G401 (cell line): ENCODE results near the gene AFF1. TPM values are rescaled to one million over a fixed set of nuclear protein-coding genes. Genes with fewer than 3 reads are reported as not detected.
A peak's percentile ranks its signal among the peaks of the same experiment; 100 is the strongest.

Experiments used
- DNase-seq: peaks from one replicate; pipeline ENCODE4 v3.0.0-alpha.2; 2015; ENCODE audit warnings: low spot score
- in situ Hi-C: cut with HindIII; loops from 2 replicates; pipeline ENCODE4 v1.10.0; 2016; ENCODE audit warnings: low sequenced_read_pairs, mixed read lengths
- total RNA-seq: library from RNA; depleted of rRNA; stranded (reverse); fragments of >200 nt; shearing (Covaris generic); gene quantifications from 2 replicates; pipeline ENCODE4 v1.2.3, GENCODE V29; 2014; rRNA removed

AFF1 gene, protein sequence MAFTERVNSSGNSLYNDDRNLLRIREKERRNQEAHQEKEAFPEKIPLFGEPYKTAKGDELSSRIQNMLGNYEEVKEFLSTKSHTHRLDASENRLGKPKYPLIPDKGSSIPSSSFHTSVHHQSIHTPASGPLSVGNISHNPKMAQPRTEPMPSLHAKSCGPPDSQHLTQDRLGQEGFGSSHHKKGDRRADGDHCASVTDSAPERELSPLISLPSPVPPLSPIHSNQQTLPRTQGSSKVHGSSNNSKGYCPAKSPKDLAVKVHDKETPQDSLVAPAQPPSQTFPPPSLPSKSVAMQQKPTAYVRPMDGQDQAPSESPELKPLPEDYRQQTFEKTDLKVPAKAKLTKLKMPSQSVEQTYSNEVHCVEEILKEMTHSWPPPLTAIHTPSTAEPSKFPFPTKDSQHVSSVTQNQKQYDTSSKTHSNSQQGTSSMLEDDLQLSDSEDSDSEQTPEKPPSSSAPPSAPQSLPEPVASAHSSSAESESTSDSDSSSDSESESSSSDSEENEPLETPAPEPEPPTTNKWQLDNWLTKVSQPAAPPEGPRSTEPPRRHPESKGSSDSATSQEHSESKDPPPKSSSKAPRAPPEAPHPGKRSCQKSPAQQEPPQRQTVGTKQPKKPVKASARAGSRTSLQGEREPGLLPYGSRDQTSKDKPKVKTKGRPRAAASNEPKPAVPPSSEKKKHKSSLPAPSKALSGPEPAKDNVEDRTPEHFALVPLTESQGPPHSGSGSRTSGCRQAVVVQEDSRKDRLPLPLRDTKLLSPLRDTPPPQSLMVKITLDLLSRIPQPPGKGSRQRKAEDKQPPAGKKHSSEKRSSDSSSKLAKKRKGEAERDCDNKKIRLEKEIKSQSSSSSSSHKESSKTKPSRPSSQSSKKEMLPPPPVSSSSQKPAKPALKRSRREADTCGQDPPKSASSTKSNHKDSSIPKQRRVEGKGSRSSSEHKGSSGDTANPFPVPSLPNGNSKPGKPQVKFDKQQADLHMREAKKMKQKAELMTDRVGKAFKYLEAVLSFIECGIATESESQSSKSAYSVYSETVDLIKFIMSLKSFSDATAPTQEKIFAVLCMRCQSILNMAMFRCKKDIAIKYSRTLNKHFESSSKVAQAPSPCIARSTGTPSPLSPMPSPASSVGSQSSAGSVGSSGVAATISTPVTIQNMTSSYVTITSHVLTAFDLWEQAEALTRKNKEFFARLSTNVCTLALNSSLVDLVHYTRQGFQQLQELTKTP
- 0.61 and 0.68 TPM in 2 replicates for total RNA-seq

DNA sequence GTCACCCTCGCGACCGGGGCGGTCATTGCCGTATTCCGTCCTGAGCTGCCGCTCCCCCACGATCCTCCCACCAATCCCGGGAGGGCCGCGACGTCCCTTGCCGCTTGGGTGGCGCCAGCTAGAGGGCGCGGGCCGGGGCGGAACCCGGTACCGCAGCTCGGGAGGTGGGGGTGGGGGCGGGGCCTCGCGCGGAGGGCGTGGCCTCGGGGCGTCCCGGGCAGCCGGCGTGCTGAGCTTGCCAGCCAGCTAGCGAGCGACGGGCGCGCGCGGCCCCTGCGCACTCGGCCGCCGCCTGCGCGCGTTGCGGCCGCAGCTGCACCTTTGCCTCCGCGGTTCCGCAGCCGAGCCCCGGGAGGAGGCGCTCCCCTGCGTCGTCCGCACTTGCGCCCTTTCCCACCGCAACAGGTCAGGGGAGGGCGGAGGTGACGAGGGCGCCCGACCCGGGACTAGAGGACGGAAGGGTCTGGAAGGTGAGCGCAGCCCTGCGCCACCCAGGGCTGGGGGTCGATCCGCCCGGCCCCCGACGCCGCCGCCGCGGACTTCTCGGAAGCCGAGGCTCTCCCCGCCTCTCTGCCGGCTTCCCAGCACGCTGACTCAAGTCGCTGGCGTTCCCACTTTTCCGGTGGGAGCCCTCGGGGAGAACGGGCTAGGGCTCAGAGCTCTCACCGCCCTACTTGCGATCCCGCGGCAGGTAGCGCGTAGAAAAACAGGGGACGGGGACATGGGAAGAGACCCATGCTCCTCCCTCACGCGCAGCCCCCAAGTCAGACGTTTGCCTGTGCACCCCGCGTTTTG, at the start of gene AFF1:
Gene AFF1 (plus strand): TSS at position 241 of the 795 bp plus-strand sequence. CDS start 13,523 bp downstream, outside the sequence.
- in situ Hi-C loops, result no loop called here
- DNase-seq, result peak; percentile 67

DNA sequence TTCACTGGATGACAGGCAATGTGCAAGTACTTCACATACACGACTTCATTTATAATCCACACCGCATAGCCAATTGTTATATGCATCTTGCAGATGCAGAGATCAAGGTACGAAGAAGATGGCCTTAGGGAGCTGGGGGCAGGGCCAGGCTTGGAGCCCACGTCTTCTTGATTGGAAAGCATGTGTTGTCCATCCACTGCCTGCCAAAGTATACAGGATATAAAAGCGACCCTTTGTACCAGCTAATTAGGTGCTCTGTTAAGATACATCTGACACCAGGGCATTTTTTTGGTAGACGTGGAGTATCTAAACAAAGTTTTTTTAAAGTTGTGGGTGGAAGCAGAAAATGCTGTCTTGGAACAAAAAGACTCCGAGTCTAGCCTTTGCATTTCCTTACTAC, 44.0 kb upstream of the AFF1 start:
- in situ Hi-C loops, result no loop called here
- DNase-seq, result no peak

DNA sequence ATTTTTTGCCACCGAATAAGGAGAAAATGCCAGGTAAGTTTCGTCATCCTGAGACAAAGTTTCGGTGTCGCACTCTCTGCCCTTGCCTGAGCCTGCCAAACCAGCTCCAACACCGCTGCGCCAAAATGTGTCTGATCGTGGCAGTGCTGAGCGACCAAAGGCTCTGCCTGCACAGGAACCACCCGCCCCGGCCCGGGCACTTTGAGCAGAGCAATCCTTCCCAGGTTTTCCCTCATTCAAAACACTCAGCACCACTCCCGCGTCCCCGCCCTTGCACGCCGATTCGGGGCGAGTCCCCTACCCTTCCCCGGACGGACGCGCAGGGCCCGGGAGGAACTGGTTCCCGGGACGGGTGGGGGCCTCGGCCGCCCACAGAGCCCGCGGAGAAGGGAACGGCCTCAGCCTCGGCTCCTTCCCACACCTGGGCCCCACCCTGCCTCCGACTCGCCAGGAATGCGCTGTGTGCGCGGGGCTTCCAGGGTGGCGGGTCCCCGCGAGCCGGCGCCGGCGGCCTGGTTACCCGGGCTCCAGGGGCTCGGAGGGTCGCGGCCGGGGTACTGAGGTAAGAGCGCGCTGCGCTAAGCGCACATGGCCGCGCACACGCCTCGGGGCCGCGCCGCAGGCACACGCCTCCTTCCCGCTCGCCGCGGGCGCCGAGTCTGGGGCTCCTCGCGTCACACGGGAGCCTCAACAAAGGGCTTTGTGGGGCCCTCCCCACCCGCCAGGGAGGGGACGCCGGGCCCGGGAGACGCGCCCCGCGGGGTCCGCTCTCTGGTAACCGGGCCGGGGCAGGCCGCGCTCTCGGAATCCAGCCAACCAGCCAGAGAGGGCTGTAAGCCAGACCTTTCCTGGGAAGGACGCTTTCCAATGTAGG, 42.8 kb upstream of the AFF1 start, which contains the start of gene C4orf36:
Gene C4orf36 (minus strand): TSS at position 661 of the 874 bp plus-strand sequence. CDS start 902 bp downstream, outside the sequence.
- in situ Hi-C loops, result no loop called here
- peak; percentile 84 for DNase-seq

DNA sequence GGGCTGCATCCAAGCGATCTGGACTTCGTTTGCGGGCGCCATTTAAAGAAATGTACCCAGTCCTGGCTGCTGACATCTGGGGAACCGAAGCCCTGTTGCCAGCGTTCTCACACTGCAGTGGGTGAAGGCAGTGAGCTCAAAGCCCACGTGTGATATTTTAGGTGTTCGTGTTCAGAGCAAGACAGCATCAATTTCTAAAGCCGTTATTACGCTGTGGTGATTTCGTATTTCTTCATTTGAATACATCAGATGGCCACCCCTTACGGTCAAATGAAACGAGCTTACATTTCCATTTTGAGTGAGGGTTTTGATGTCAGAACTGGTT, 42.2 kb upstream of the AFF1 start:
- in situ Hi-C loops, result no loop called here
- no peak for DNase-seq

DNA sequence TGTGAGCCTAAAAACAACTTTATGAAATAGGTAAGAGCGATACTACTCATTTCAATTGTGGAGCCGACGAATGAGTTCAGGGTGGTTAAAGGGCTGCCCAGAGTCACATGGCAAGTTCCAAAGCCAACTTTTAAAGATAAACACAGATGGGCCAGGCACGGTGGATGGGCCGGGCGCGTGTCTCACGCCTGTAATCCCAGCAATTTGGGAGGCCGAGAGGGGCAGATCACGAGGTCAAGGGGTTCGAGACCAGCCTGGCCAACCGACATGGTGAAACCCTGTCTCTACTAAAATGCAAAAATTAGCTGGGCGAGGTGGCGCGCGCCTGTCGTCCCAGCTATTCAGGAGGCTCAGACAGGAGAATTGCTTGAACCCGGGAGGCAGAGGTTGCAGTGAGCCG, 41.7 kb upstream of the AFF1 start:
- in situ Hi-C loops, result no loop called here
- DNase-seq, result no peak

DNA sequence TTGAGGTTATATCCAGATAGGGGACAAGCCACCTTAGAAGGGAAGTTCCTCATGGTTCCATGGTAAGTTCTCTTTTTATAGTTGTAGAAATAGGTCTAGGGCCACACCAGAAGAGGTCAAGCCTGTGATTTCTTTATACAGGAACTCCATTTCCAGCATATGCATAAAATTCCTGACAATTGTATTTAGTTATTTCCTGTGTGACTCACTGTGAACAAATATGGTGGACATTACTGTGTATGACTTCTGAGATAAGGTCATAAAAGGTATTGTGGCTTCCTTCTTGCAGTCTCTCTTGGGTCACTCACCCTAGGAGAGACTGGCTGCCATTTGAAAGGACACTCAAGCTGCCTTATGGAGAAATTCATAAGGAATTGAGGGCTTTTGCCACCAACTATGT, 40.4 kb upstream of the AFF1 start:
- in situ Hi-C loops, result no loop called here
- DNase-seq, result no peak

DNA sequence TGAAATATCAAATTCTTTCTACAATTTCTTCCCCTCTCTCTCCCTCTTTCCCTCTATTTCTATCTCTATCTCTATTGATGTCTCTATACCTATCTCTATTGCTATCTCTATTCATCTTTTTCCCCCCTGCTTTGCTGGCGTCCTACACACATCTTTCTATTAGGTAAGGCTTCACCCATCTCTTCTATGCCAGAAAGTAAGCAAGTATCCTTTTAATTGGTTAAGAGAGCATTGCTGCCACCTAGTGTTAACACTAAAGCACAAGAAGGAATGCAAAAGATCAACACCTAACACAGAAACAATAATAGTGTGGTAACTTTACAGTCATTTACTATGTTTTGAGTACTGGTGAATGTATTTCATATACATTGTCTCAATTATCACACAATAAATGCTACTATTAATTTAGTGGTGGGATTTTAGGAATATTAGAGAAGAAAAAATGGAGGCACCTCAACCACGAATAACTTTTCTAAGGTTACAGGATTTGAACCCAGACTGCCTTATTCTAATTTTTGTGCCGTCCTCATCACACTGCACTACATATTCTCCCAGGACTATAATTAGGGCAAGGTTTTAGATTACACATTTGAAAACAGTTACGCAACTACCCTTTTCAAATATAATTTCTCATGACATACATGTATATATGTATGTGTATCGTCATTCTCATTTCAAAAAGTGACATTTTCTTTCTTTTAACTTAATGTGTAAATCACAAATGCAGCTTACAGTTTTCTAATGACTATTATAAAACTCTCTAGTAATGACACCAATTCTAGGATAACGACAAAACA, 38.9 kb upstream of the AFF1 start:
- in situ Hi-C loops, result no loop called here
- peak; percentile 85 for DNase-seq

DNA sequence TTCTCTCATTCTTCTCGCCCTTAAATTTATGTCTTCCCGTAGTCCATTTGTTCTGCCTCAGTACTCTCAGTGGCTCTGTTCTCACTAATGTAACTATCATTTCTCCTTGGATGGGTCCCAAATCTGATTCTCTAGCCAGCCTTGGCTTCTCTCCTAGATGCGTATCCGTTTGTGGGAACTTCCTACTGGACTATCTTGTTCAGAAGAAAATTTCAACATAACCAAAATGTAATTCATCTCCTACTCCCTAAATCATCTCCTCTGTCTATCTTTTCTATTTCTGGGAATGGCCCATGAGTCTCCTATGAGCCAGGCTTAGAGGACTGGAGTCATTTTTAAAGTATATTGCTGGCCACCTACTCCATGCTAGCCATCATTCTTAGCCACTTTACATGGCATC, 38.2 kb upstream of the AFF1 start:
- no peak for DNase-seq
- in situ Hi-C loops, result no loop called here

DNA sequence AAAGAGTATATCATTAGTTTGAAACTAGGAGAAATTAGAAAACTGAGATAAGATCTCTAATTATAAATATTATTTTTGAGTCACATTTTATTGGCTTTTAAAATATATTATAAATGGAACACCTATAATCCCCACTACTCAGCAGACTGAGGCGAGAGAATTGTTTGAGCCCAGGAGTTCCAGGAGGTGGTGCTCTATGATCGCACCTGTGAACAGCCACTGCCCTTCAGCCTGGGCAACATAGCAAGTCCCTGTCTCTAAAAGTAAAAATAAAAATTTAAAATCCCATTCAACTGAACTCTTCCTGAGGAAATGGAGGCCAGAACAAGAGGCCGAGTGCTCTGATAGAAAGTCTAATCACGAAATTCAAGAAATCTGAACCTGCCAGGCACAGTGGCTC, 36.2 kb upstream of the AFF1 start:
- in situ Hi-C loops, result no loop called here
- no peak for DNase-seq

DNA sequence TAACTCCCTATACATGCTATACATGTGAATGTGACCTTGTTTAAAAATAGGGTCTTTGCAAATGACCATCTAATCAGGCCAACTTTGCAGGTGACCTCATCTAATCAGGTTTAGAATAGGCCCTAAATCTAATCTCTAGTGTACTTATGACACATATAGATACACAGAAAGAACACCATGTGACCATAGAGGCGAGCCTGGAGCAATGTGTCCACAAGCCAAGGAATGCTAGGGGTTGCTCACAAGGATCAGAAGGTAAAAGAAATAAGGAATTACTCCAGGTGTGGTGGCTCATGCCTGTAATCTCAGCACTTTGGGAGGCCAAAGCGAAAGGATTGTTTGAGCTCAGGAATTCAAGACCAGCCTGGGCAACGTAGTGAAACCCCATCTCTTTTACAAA, 32.9 kb upstream of the AFF1 start:
- in situ Hi-C loops, result no loop called here
- no peak for DNase-seq

DNA sequence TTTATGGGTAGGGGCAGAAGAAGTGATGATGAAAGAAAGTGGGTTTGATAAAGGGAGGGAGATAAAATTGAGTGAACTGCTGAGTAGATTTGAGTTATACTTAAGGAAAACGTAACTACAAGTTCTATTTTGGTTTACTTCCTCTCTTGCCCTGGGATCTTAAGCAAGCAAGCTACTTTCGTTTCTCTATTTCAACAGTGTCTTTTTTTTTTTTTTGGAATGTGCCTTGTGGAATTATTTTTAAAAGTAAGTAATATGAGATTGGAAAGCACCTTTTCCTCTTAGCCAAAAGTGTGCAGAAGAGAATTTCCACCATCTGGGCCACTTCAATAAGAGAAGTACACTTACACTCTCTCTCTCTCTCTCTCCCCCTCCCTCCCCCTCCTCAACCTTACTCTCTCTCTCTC, 26.6 kb upstream of the AFF1 start:
- in situ Hi-C loops, result no loop called here
- DNase-seq, result no peak

DNA sequence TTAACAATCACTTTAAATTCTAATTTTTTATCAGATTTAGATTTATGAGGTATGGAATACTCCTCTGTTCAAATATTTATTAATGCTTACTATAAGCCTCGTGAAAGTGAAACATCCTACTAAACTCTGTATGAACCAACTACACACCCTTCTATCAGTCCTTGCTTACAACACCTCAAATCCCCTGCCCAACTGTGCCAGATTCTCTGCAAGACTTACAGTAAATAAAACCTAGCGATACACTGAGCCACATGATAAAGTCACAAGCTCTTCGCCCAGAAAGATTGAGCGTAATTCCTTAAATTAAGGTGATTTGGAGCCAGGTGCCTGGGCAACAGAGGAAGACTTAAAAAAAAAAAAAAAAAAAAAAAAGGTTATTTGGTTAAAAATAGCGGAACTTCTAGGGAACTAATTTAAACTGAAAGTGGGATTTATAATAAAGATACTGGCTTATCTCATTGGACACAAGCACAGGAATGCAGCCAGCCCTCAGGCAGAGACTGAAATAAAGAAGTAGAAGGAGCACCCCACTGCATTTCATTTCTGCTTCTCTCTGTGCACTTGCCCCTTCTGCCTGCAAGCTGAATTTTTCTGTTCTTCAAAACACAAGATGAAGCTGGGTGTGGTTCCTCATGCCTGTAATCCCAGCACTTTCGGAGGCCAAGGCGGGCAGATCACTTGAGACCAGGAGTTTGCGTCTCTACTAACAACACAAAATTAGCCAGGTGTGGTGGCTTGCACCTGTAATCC, 25.1 kb upstream of the AFF1 start:
- in situ Hi-C loops, result no loop called here
- no peak for DNase-seq

DNA sequence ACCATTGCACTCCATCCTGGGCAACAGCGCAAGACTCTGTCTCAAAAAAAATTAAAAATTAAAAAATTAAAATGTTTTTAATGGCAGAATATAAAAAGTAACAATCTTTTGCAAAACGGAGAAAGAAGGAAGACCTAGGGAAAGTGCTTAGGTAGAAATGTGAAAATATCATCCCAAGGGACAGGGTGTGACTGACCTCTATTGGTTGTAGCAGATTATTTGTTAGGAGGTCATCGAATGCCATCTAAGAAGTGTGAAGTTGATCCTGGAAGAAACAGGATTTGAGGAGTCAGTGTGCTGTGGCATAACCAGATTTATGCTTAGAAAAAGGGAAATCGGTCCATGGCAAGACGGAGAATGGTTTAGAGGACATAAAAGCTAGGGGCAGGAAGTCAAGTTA, 24.4 kb upstream of the AFF1 start:
- DNase-seq, result no peak
- in situ Hi-C loops, result no loop called here

DNA sequence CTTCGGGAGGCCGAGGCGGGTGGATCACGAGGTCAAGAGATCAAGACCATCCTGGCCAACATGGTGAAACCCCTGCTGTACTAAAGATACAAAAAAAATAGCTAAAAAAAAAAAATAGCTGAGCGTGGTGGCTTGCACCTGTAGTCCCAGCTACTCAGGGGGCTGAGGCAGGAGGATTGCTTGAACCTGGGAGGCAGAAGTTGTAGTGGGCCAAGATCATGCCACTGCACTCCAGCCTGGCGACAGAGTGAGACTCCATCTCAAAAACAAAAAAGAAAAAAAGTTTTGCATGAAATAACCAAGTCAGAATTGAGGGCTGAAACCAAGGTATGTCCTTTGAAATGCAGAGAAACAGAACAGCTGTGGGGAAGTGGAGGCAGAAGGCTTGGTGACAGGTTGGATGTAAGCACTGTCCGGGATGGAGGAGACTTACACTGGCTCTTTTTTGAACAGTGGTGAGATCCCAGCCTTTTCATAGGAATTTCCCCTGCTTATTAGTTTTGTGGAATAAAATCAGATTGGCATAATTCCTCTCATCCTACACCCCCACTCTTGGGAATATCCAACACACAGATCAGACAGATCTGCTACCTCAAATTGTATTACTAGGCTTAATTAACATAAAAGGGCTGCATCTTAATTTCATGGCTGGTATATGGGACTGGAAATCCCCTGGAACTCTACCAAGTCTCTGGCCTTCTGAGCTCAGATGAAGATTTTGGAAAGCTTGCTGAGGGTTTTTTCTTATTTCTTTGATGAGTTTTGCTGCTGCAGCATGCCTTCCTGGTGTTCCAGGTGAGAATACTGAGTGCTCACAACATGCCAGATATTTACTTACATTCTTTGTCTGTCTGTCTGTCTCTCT, 23.8 kb upstream of the AFF1 start:
- in situ Hi-C loops, result no loop called here
- no peak for DNase-seq

DNA sequence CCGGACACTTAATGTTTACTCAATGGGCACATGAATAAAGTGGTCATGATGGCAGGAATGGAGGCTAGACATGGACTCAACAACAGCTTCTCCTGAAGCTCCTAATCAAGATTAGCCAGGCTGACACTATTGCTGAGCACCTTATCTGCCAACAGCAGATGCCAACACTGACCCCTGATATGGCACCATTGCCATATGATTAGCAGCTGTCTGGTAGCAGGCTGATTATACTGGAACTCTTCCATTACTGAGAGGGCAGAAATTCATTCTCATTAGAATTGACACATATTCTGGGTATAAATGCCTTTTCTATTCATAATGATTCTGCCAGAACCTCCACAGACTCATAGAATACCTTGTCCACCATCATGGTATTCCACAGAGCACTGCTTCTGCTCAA, 18.4 kb upstream of the AFF1 start:
- in situ Hi-C loops, result no loop called here
- DNase-seq, result no peak
